Hematopoietic multipotent progenitor cell treated with erythropoietin and hydrocortisone succinate and interleukin-3 and kit ligand, for 8 days (in vitro differentiated cells): ENCODE results near the gene EXPH5.
A peak's percentile ranks its signal among the peaks of the same experiment; 100 is the strongest.
"Not testable (repeated sequence)": the region's sequence is repeated elsewhere in the genome, so short reads cannot be mapped to it uniquely, and the experiment has no call there.

Experiments used
- DNase-seq: peaks from one replicate; pipeline ENCODE4 v3.0.0-alpha.2; 2015

The EXPH5 gene, protein sequence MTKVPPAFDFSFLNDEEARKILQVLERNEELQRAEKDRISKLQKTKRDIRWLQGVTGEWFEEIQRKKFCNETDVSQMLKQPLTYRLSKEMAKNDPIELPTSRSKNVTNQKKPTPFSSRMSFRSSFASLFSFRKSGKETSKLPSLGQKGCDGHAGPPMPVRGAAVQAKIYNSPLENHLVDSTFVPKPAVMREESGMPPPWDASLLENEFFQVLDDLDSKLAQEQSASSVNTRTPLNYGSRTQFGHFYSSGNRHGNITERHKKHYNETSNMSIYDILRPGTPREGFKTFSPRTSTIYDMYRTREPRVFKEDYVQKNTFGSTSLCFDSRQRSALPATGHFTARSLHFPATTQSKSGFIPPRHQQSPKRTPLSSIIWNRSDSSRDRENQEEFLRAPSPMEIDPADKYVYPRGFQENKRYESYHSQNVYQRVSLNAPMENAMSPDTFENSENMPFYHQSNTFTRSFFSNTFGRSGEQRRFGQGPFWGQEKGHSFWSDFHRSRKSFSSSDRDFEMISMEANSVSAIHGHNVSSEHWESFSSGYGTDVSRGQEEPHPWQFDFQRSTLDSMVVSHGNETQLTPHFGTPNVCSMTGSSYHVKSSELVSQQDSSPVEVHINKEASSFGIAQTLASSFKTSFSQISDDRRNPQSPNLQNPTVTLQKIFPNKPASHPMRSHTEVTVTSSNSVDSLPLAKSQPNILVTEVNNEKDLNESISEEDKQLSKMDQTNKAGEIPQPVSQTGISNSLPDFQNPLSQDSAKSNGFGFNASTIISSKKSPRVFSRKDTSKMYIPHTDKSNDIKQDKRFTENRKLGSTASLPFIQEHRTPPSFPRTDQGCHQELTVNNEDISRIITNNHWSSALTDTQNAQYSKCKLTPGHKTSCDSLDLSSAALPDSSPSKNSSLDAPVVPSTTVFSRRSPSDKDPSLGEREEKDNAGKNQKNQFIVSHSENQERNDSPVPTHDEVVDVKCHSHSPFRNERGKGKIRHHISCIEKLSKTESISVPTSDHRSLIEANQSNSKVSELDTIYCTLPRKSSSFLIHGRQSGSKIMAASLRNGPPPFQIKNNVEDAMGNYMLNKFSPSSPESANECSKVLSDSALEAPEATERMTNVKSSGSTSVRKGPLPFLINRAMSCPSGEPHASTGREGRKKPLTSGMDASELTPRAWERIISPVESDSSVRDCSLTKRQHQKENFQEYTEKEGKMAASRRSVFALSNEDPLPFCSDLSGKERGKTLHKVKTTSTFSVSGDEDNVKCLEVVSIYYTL (N-terminal part only)

GRCh38 chr11:108593214-108593922, at the start of gene EXPH5:
Gene EXPH5, minus strand, starts transcription at chr11:108593768. Its CDS starts 232 bp downstream, at chr11:108593536.
- peak; percentile 88 for DNase-seq

- DNase-seq, result not testable (repeated sequence)
Measured at GRCh38 chr11:108641752-108642151, 48.2 kb upstream of the EXPH5 start.

GRCh38 chr11:108639146-108639545, 45.6 kb upstream of the EXPH5 start:
- no peak for DNase-seq

DNA sequence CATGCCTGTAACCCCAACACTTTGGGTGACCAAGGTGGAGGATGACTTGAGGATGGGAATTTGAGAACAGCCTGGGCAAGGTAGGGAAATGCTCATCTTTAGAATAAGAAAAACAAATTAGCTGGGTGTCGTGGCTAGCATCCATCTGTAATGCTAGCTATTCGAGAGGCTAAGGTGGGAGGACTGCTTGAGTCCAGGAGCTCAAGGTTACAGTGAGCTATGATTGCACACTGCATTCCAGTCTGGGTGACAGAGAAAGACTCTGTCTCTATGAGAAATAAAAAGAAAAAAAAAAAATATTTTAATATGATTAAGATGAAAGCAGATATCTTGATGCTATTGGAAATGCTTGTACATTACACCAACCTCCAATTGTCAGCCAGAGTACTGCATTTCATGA, 42.7 kb upstream of the EXPH5 start:
- no peak for DNase-seq

- no peak for DNase-seq
Measured at GRCh38 chr11:108635106-108635505, 41.5 kb upstream of the EXPH5 start.

- no peak for DNase-seq
Measured at GRCh38 chr11:108632041-108632704, 38.6 kb upstream of the EXPH5 start.

GRCh38 chr11:108629274-108629673, 35.7 kb upstream of the EXPH5 start:
- DNase-seq, result no peak

GRCh38 chr11:108628812-108629211, 35.2 kb upstream of the EXPH5 start:
- no peak for DNase-seq

- DNase-seq, result no peak
Measured at GRCh38 chr11:108628326-108628725, 34.8 kb upstream of the EXPH5 start.

DNA sequence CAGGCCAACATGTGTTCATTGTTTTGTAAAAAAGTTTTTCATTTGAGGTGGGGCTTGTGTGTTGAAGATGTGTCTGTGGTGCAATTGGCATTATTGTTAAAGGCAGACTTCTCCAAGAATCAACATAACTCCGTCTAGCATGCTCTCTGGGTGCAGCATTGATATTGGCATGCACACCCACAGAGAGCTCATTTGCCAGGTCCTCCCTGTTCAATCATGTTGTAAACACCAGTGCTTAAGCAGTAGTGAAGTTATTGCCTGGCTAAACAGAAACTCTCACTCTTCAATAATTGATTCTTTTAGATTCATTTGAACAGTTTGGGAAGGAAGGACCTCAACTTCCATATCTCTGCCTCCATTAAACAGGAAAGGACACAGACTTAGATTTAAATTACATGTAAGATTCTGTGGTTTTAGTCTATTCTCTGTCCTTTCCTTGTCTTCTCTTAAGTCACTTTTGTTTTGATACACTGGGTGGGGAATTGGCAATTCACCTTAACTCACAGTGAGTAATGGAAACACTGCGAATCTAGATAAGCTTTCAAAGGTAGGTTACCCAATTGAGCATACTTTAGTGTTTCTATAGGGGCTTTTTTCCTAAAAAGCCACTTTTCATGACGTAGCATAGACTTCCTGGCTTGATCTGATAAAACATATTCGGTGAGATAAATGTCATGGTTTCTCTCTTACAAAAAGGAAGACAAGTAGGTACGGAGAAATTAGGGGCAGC, 30.8 kb upstream of the EXPH5 start:
- DNase-seq, result no peak

- DNase-seq, result no peak
Measured at GRCh38 chr11:108622341-108622740, 28.8 kb upstream of the EXPH5 start.

GRCh38 chr11:108620958-108621772, 27.6 kb upstream of the EXPH5 start:
- no peak for DNase-seq

DNA sequence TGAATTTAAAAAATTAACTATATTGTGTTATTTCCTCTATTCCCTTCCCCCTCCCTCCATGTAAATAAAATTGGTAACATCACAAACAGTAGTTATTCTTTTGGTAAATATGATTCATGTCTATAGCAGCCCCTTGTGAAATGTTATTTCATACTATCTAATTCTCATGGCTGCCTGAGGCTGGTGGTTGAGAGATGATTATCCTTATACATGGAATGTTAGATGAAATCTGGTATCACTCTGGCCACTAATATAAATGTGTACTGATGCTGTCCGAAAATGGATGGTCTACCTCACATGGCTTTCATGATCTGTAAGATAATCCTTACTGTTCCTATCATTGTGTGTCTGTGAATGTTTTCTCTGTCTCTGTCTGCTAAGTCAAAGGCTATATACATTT, 25.0 kb upstream of the EXPH5 start:
- no peak for DNase-seq

GRCh38 chr11:108617055-108617454, 23.5 kb upstream of the EXPH5 start:
- no peak for DNase-seq

DNA sequence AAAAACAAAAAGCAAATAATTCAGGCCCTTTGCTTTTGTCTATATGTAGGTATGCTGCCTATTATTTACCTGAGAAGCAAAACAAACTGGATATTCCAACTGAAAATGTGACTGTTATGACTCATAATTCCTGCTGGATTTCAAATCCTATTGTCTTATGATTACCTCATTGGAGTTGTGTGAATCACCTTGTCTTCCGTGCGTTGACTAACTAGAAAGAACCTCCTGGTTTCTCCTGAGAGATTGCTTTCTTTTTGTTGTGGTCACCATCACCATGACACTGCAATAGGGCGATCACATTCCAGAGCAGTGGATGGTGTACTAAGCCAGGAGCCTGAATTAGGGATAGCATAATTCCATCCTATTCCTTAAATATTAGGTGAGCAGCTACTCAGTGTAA, 23.0 kb upstream of the EXPH5 start:
- DNase-seq, result no peak

GRCh38 chr11:108614086-108614485, 20.5 kb upstream of the EXPH5 start:
- DNase-seq, result no peak

GRCh38 chr11:108609682-108610081, 16.1 kb upstream of the EXPH5 start:
- no peak for DNase-seq

- DNase-seq, result no peak
Measured at GRCh38 chr11:108608548-108608947, 15.0 kb upstream of the EXPH5 start.

- DNase-seq, result no peak
Measured at GRCh38 chr11:108606495-108607160, 13.1 kb upstream of the EXPH5 start.

GRCh38 chr11:108606070-108606469, 12.5 kb upstream of the EXPH5 start:
- no peak for DNase-seq
